22Rv1 (cell line): ENCODE results near the gene IQSEC1.

Experiments used
- H3K27ac ChIP-seq: fragments of 450-650 bp; 2 replicates; pipeline ENCODE4 v1.5.1; 2017
- ZFX ChIP-seq: fragments of 450-650 bp; IDR thresholded peaks from 2 replicates; pipeline ENCODE4 v1.6.1; 2017; ENCODE audit warnings: antibody characterized with exemption, borderline replicate concordance
- TF ChIP-seq, protein P1 (sequence below): fragments of 450-650 bp; IDR thresholded peaks from 2 replicates; pipeline ENCODE4 v1.5.1; 2017; ENCODE audit warnings: mild to moderate bottlenecking

The IQSEC1 gene

GRCh38 chr3:13021141-13022114 is 51.8 kb downstream of the IQSEC1 start:
- no peak overlapping the region for H3K27ac ChIP-seq
- no peak for TF ChIP-seq ZFX
- TF ChIP-seq, protein P1, sequence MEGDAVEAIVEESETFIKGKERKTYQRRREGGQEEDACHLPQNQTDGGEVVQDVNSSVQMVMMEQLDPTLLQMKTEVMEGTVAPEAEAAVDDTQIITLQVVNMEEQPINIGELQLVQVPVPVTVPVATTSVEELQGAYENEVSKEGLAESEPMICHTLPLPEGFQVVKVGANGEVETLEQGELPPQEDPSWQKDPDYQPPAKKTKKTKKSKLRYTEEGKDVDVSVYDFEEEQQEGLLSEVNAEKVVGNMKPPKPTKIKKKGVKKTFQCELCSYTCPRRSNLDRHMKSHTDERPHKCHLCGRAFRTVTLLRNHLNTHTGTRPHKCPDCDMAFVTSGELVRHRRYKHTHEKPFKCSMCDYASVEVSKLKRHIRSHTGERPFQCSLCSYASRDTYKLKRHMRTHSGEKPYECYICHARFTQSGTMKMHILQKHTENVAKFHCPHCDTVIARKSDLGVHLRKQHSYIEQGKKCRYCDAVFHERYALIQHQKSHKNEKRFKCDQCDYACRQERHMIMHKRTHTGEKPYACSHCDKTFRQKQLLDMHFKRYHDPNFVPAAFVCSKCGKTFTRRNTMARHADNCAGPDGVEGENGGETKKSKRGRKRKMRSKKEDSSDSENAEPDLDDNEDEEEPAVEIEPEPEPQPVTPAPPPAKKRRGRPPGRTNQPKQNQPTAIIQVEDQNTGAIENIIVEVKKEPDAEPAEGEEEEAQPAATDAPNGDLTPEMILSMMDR = no peak

- TF ChIP-seq, protein P1 = no peak
- TF ChIP-seq ZFX = no peak
- H3K27ac ChIP-seq = no peak overlapping the region
Observed at GRCh38 chr3:13020159-13020750, 53.0 kb downstream of the IQSEC1 start.

- TF ChIP-seq, protein P1 = no peak
- no peak for TF ChIP-seq ZFX
- no peak overlapping the region for H3K27ac ChIP-seq
Observed at GRCh38 chr3:13019243-13020095, 53.8 kb downstream of the IQSEC1 start.

DNA sequence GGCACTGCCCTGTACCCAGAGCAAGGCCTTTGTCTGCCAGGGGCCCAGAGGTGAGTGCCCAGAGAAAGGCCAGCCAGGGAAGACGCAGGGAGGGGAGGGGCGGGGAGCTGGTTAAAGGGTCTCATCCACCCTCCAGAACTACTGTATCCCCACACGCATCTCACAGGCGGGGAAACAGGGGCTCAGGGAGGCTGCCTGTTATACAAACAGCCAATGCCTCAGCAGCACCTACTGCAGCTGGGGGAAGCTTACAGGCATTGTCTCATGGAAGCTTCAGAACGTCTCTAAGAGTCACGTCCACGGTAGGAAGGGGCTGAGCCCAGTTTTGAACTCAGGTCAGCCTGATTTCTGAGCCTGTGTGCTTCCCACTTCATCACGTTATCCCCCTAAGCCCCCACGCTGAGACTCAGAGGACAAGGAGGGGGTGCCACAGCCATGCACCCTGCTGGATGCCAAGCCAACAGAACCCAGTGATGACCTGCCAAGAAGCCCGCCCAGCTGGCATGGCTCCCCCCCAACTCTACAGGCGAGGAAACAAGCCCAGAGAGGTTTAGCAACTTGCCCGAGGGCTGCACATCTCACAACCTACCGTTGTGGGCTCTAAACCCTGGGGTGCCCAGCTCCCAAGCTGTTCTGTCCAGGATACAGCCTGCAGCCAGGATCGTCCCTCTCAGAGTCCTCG is 54.5 kb downstream of the IQSEC1 start:
- H3K27ac ChIP-seq = no peak overlapping the region
- no peak for TF ChIP-seq ZFX
- TF ChIP-seq, protein P1 = no peak

- TF ChIP-seq, protein P1 = no peak
- no peak for TF ChIP-seq ZFX
Observed at GRCh38 chr3:13018043-13018451, 55.2 kb downstream of the IQSEC1 start.

GRCh38 chr3:13017361-13018042 is 55.7 kb downstream of the IQSEC1 start:
- TF ChIP-seq ZFX = no peak
- TF ChIP-seq, protein P1 = no peak
- no peak overlapping the region for H3K27ac ChIP-seq

More at GRCh38 chr3:13018043-13018451, 55.2 kb downstream of the IQSEC1 start:
- no peak overlapping the region for H3K27ac ChIP-seq
